Stimulated activated CD8-positive, alpha-beta memory T cell treated with anti-CD3 and anti-CD28 coated beads, Interleukin-12 subunit alpha, Interleukin-12 subunit beta, amount 100 ng/mL, for 4 hours (primary cell): ENCODE data around the gene COPG2.

Source experiments
- DNase-seq: peaks from one replicate; pipeline ENCODE4 v3.0.0-alpha.2; 2020; ENCODE audit warnings: low read depth

The COPG2 gene

DNA sequence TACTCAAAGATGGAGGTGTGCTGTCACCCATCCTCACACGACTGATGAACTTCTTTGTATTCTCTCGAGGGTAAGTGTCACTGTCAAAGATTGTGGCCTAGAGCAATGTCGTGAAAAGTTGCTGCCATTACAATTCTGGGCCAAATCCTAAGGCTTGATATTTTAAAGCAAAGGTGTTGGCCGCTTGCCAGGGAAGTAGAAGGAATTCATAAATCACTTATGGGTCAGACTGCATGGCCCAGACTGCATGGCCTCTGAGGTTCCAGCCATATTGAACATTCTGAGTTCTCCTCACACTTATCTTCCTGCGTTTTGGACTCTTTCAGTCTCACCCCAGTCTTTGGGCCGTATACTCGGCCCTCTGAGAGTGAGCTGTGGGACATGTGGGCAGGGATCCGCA lies 168.1 kb downstream of the COPG2 start:
- DNase-seq: no peak

DNA sequence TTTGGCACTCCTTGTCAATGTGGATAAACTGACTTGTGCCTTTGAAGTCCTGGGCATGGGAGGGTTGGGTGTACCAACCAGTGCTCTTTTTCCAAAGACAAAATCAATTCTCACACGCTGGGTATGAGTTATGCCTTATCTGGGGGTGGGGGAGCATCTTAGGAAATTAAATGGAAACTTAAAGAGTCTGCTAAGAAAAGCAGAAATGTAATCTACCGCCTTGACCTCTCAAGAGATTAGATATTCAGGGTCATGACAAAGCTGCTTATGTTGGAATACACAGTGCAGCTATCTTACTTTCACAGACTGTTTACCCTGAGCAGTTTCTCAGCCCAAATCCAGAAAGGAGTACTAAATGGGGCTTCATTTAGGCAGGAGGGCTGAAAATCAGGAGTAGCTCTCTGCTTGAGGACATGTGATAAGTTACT lies 174.1 kb downstream of the COPG2 start:
- no peak for DNase-seq

DNA sequence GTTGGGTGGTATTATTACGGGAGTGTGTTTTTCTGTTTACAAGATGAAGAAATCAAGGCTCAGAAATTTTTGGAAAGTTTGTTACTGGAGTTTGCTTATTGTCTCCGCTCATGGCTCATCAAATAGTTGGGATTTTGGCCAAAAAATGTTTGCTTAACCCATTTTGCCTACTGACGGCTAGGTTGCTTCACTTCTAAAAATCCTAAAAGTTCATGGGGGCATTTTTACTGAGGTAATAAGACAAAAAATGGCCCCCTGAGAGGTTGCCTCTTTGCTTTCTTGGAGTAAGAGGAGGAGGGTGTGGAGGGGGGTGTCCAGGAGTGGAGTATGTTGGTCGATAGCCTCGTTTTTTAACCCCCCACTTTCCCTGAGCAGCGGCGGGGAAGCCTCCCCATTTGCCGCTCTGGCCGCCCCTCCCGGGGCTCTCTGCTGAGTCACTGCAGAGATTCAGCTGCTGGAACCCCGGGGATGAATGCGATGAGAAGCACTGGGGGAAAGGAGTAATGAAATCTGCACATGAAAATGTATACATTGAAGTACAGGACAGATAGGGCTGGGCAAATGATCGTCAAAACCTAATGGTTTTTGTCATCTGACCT lies 175.2 kb downstream of the COPG2 start:
- no peak for DNase-seq

DNA sequence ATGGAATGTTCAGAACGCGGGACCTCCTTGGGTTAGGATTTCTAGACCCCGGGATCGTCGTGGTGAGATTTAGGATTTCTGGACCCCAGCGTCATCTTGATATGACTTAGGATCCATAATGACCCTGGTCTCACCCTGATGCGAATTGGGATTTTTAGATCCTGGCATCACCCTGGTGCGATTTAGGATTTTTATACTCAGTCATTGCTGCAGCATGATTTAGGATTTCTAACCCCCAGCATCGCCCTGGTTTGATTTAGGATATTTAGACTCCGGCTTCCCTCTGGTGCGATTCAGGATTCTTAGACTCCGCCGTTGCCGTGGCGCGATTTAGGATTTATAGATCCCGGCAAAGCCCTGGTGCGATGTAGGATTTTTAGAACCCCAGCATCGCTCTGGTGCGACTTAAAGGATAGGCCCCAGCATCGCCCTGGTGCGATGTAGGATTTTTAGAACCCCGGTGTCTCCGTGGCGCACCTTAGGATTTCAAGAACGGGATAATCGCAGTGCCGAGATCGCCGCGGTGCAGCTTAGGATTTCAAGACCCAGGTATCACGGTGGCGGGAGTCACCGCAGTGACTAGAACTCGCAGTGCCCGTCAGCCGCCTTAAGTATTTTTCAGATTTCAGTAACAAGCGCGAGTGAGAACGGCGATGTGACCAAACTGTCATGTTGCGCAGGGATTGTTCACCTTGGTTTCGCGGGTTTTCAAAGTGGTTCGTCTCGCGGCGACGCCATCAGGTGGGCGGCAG lies 175.8 kb downstream of the COPG2 start:
- no peak for DNase-seq

DNA sequence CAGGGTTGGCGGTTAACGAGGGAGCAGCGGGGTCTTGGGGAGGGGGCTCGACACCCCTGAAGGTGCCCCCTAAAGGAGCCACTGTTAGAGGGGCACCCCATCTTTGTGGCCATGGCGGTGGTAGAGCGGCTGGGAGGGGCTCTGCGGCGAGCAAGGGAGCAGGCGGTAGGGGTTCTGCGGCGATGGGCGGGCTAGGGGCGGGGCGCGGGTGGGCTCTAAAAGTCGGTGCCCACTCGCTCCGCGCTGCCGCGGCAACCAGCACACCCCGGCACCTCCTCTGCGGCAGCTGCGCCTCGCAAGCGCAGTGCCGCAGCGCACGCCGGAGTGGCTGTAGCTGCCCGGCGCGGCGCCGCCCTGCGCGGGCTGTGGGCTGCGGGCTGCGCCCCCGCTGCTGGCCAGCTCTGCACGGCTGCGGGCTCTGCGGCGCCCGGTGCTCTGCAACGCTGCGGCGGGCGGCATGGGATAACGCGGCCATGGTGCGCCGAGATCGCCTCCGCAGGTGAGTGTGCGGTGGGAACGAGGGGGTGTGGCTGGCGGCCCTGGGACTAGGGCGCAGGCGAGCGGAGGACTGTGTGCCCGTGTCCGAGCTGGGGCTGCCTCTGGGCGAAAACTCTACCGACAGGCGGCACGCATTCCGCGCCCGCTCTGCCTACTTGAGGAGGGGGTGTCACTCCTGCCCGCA lies 176.6 kb downstream of the COPG2 start, which contains the start of gene MEST:
Gene MEST, plus strand, starts transcription at position 245 of the 682 bp plus-strand sequence. Its CDS starts 229 bp downstream, at position 474.
- no peak for DNase-seq

DNA sequence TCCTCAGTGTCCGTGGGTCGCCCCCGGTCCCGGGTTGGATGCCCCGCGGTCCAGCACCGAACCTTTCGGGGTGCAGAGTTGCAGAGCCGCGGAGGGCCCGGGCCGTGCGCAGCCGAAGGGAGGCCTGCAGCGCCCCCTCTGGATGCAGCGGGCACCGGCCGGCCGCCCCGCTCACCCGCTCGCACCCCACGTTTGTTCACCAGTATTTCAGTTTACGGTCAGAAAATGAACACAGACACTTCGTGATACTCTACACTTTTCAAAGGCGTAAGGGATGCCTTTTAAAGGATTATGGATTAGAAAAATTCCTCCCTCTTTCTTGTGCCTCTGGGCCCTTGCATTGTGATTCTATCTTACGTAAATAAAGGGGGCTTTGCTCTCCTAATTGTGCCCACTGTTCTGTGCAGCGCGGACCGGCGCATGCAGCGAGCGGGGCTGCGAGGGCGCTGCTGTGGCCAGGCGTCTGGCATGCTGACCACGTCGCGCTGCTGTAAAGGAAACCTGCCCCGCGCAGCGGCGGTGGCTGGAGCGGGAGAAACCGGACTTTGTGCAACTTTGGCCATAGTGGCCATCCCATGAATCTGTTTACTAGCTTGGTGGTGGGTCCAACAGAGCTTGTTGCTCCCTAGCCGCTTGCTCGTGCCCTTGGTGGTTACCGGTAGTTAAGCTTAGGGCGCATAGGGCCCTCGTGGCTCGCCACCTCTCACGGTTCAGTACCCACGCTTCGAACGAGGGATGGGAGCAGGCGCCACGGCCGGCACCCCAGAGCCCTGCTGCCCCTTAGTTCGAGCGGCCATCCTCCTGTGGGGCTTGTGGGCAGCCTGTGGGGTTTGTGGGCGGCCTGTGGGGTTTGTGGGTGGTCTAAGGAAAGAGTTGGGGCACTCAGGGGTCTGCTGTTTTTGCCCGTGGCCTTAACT lies 177.4 kb downstream of the COPG2 start:
- DNase-seq: peak; percentile 17

DNA sequence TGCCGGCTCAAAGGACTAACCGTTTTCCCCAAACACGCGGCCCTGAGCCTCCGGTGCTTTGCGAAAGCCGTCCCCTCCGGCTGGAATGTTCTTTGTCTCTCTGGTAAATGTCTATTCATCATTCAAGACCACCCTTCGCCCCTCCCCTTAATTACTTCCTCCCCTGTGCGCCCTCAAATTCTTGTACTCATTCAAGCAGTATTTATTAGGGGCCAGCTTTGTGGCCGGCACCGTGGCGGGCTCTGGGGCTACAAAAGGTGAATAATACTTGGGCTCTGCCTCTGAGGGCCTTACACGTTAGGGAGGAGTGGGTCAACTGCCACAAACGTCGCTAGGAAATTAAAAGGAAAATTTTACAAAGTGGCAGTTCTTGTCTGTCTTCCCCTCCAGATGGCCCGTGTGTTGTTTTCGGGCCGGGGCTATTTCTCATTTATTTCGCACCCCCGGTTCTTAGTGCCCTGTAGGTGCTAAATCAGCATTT lies 178.2 kb downstream of the COPG2 start:
- DNase-seq: no peak

DNA sequence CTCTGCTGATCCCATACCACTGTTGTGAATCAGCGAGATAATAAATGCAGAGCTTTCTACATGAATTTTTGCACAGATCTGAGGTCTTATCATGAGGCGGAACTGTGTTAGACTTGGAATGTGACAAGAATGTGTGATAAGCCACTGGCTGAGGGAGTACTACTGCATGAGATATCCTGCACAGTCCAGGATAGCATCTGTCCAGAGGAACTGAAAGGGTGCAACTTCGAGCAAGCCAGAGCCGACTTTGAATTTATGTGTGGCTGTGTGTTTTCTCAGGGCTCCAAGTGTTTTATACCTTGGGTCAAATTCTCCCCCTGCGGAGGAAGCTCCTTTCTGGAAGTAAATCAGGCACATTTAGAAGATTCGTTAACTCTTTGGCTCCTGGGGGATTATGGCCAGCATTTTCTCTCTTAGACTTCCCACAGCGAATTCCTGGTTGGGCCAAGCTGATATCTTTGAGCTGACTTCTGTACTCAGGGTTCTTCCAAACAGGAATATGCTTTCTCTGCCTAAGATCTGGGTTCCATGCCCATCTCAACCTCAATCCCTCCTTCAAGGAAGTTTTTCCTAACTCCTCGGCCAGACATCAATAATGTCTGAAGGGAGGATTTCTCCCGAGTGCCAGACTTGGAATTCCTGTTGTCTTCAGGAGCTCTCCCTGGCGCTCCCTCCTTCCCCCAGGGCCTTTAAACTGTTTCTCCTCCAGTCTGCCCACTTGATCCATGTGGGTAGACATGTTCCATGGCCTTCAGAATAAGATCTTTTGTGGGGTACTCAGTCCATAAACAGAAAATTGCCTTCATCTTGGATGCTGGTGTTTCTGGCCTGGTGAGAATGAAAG lies 179.2 kb downstream of the COPG2 start:
- no peak for DNase-seq

DNA sequence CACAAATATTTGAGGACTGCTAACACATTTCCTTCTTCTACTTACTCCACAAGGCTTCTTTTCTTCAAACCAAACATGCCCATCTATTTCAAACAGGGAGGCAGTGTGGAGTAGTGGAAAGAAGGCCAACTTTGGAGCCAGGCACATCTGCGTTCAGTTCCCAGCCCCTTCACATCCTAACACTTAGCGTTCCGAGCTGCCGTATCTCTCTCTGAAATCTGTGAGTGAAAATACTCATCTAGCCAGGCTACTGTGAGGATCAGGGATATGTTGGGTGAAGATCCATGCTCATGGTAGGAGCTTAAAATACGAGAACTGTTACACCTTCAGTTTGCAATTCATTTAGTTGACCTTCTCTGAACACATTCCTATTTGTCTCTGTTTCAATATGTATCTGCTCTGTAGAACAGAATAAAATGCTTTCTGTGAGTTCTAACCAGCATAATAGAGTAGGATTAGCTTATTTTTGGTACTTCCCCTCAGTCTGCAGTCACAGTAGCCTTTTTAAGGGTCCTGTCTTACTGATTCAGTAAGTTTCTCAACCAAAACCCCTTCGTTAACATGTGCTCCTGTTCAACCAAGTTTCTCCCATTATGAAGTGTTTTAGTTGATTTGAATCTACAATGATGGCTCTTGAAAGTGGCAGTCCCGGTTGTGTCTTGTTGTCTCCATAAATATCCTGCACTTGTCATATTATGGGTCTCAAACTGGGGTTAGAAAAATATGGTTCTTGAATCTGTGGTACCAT lies 180.0 kb downstream of the COPG2 start:
- DNase-seq: no peak

DNA sequence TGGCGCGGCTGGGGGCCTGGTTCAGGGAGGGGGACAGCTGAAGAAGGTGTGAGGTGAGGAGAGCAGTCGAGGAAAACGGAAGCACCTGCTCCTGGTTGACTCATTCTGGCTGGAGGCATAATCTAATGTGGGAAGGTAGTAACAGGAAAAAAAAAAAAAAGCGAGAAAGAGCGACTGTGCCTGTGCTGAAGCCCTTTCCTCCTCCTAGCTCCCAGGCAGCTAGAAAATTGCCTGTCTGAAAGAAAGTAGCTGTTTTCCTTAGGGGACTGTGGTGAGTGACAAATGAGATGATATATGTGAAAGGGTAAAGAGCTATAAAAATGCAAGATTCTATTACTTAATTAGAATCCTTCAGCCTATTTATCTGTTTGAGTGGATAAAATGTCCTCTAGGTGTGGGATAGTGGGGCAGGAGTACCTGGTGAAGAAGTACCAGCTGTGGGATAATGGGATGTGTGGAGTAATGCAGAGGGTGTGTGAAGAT lies 181.6 kb downstream of the COPG2 start:
- no peak for DNase-seq

DNA sequence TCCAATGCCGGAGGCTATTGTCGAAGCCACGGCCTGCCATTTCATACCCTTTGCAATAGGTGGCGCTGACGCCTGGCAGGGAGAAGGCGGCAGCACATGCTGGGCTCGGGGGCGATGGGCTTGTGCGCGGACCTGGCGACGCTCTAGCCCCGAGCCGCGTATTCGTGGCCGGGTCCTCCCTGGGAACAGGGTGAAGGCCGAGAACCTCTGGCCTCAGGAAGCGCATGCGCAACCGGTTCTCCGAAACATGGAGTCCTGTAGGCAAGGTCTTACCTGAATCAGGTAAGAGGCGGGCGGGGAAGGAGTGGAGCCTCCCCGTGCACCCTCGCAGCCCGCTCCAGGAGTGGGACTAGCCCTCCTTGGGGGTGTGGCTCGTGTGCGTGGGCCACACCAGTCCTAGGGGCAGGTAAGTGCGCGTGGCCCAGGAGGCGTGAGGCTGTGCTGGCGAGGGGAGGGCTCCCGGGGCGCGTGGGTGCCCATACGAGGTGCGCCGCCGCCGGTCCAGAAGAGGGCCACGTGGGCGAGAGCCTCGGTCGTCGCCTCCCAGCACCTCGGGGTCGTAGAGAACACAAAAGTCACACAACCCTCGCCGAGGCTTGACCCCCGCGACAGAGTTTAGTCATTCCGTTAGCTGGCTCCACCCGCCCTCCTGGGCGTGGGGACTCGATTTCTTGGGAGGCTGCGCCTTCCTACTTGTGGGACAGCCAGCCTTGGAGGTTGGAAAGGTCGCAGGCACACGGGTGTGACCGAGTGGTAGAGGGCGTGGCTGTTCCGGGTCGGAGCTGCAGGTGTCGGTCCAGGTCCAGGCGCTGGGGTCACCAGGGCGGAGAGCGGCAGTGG lies 182.2 kb downstream of the COPG2 start:
- DNase-seq: peak; percentile 41

DNA sequence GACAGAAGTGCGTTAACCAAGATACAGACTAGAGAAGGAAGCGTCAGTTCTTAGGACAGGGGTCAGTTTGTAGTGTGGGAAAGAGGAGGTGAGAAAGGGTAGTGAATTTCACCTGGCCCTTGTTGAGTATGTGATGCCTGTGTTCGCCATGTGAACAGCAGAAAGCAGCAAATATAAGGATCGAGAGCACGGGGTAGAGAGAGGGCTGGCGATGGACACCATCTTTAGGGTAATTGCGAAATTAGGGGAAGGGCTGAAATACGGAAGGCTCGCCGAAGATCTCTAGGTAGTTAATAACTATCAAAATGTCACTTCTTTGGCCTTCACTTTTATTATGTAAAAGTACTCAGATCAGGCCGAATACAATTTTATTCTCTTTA lies 182.8 kb downstream of the COPG2 start:
- DNase-seq: no peak

DNA sequence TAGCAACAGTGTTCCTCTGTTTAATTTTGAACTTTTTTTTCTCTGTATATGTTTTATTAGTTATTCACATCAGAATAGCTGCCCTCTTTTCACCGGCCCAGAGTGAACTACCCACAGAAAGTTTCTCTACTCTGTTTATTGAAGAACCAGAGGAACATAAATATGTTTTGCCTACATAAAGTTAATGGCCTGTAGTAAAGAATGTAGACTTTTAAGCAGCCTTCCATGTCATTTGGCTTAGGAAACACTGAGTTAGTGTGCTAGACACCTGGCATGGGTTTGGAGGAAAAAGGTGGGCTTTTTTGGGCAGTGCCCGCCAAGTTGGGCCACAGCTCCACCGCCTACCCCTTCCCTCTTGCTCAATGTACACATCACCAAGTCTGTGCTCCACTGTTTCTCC lies 185.5 kb downstream of the COPG2 start:
- DNase-seq: no peak

DNA sequence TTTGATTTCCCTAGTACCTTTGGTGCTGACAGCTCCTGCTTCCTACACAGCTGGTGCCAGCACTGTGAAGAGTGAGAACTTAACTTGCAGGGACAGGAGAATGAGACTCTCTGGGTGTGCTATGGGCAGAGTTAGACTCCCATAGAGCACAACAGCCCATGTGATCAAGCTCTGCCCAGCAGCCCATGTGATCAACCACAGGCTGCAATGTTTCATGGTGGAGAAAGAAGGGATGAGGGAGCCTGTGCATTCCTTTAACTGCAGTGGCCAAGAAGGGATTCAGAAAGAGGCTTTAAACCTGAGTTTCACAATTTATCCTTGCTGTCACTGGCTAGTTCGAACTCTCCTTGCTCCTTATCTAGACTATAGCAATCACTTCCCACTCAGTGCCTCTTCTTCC lies 186.7 kb downstream of the COPG2 start:
- DNase-seq: no peak

DNA sequence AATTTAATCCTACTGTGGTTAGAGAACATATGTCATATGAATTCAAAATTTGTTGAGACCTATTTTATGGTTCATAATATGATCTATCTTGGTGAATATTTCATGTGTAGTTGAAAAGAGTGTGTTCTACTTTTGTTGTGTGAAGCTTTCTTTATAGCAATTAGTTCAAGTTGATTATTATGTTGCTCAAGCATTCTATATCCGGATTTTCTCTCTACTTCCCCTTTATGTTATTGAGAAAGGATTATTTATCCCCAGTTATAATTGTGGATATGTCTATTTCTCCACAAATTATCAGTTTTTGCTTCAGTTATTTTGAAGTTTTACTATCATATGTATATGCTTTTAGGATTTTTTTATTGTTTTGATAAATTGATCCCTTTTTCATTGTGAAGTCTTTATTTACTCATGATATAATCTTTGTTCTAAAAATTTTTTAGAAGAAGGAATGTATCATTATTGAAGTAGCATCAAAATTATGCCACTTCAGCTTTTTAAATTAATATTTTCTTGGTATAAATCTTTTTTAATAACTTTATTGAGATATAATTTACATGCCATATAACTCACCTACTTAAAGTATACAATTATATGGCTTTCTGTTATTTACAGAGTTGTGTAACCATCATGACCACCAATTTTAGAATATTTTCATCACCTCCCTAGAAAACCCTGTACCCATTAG lies 188.7 kb downstream of the COPG2 start:
- DNase-seq: no peak

DNA sequence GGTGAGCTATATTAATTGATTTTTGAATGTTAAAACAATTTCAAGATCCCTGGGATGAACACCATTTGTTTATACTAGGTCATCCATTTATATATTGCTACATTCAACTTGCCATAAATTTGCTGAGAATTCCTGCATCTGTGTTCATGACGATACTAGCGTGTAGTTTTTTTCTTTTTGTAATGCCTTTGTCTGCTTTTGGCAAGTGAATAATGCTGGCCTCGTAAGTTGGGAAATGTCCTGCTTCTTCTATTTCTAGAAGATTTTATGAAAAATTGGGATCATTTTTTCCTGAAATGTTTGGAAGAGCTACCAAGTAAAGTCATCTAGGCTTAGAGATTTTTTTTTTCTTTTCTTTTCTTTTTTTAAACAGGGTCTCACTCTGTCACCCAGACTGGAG lies 189.6 kb downstream of the COPG2 start:
- DNase-seq: no peak

DNA sequence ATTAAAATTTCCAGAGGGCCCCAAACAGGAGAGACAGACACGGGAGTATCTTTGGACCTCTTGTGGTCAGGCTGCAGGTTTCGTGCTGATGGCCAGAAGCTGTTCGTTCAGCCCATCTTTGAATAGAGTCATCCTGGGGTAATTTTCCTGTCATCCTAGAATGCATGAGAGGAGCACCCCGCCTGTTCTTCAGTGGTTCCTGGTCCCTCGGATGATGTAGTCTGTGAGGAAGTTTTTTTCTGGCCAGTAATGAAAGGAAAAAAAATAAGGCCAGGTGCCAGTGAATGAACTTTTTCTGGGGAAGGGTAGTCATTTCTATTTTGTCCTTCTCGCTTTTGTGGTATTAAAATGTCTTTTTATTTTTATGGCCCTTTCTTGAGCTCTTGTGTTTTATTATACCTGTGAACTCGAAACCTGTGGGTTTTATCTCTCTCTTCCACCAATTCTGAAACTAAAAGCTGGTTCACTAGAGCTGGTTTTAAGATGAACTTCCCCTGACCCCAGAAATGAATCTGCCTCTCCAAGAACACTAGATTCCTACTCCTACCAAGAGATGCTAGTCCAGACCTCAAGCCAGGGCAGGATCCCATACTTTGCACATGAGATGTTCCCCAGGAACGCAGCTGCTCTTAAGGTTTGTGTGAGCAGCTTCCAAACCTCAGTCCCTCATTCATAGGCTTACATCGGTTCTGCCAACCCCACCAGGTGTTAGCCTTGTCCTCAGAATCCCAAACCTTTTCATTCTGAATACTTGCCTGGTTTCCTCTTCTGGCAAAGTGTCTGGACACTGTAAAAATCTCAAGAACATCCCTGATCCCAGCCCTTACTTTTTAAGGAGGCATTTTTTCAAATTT lies 192.0 kb downstream of the COPG2 start:
- no peak for DNase-seq

DNA sequence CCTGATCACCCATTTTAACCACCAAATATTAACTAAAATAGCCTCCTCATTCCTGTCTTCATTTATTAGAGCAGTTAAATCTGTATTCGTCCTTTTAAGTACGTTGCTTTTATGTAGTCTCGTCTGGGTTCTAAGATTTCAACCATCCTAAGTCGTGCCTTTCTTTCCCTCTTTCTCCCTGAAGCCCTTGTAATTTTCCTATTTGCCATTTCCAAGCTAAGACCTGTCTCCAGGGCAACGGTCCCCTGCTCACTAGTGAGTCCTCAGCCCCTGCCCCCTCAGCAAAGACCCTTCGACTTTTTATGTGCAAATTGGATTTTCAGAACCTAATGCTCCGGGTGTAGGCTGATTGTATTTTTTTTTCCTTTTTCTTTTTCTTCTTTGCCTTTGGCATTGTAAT lies 192.8 kb downstream of the COPG2 start:
- no peak for DNase-seq
